NCI-H187 (cell line): ENCODE measurements around the gene PTPN18.
"Not testable (repeated sequence)": the region's sequence is repeated elsewhere in the genome, so short reads cannot be mapped to it uniquely, and the experiment has no call there.

ENCODE experiments used
- DNase-seq, 2 experiments: peaks; one replicate each; lab custom pipeline; 2025; lab: John Stamatoyannopoulos, UW

Gene PTPN18

DNA sequence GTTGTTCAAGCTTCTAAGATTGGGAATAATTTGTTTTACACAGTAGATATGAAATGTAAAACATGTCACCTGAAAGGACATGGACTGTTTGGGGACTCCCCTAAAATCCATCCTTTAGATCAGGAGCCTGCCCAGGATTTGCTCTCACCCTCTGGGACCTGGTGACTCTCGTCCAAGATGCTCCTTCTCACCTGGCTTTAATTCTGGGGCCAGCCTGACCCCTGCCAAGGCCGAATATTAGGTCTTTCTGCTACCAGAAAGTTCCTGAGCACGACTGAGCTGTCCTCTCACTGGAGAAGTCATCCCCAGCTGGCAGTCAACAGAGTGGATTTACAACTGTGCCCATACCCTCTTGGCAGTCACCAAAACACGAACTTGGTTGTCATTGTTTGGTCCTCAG lies 25.3 kb downstream of the PTPN18 start:
- no peak for DNase-seq

DNA sequence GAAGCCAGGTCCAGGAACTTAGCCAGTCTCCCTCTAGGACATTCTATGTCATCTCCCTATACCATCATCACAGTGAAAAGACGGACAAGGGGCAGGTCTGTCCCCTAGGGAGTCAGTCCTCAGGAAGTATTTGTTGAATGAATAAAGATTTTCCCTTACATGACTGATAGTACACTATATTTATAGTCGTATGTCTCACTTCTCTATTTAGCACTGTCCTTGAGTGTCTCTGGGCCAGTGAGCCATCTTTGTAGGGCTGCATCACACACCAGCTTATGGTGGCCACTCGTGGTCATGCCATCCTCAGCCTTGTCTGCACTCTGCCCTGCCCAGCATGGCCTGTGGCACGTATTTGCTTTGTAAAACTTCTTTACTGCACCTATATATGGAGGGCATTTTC lies 25.8 kb downstream of the PTPN18 start:
- DNase-seq: no peak

DNA sequence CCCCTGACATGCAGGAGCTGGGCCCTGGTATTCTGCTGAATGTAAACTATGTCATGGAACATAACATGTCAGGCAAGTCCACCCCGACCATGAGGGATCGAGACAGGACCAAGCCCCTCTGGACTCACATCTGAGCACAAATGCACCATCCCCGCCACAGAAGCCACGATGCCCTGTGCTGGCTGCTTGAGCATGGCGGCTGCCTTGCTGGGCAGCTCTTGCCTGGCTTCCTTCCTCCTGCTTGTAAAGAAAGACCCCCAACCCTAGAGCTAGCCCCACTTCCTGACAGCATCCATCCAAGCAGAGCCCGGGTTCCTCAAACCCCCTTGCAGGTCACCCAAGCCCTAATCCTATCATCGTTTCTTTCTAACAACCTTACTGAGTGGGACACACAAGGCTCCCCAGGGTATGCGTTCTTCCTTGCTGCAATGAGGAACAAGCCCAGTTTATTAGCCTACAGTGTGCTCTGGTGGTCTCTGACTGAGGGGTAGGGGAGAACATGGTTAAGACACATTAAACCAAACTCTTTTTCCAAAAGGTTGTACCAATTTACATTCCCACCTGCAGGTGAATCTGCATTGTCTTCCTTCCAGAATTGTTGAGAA lies 26.6 kb downstream of the PTPN18 start:
- no peak for DNase-seq

DNA sequence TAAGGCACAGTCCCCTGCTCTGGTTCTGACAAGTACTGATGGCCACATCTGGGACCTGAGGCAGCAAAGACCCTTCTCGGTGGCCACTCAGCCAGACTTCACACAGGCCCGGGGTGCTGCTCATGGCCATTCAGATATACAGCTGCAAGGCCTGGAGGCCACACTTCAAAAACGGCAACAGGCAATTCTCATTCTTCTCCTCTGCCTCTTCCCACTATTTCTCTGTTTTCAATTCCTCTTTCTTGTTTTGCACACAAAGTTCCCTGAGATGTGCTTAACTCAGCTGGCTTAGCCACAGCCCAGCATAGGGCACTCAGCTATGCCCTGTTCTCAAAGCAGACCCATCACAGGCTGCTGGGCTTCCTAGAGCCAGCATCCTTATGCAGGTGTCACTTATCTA lies 29.9 kb downstream of the PTPN18 start:
- DNase-seq: no peak

DNA sequence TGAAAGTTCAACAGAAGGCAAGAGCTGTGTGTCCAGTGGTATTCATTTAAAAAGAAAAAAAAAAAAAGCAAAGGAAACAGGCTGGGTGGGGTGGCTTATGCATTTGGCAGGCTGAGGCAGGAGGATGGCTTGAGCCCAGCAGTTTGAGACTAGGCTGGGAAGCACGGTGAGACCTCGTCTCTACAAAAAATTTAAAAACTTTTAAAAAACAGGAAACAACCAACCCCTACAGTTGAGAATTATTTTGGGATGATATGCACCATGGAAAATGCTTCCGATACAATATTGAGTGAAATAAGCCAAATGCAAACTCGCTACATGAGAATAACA lies 31.2 kb downstream of the PTPN18 start:
- no peak for DNase-seq

DNA sequence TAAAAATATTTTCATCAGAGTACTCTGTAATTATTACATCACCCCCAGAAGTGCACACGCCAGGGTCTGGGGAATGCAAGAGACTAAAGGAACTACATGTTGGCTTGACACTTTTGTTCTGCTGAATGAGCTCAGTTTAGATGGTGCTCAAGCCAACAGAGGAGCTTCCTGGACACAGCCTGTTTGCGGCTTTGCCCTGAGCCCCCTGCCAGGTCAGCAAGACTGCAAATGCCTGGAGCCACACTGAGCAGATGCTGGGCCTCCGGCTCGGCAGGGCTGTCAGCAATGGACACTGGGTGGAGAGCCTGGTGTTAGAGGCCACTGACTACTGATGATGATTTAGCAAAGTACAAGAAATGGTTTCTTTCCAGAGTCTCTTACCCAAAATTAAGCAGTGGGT lies 31.9 kb downstream of the PTPN18 start:
- no peak for DNase-seq

DNA sequence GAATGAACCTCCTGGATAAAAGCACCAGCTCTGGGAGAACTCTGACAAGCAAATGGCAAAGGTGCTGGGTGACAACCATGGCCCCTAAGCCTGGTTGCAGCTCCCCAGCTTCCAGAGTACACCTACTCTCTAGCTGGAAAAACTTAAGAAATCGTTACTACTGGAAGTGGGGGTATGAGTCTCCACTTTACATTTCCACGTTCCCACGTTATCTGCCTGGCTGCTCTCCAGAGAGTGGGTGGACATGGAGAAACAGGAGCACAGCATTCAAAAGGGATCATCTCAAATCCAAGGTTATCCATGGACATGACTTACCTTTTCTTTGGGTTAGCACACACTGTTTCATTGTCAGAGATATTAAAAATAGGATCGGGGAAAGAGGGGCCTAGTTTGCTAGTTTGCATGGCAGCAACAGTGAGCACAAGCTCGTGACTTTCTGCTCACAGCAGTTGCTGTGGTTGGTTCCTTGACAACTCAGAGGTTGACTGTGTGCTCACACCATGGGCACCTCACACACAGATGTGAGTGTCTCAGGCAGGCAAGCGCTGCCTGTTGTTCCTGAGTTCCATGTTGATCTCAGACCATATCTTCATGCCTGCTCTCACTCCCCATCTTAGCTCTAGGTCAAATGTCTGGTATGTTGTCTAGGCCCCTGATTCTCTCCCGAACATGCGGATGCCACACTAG lies 32.5 kb downstream of the PTPN18 start:
- no peak for DNase-seq

- no peak for DNase-seq
Measured at GRCh38 chr2:130389358-130389757, 33.5 kb downstream of the PTPN18 start.

- DNase-seq: no peak
Measured at GRCh38 chr2:130389783-130390182, 33.9 kb downstream of the PTPN18 start.

- DNase-seq: no peak
Measured at GRCh38 chr2:130390460-130391057, 34.7 kb downstream of the PTPN18 start.

GRCh38 chr2:130391058-130391871 lies 35.4 kb downstream of the PTPN18 start:
- DNase-seq: peak; percentile 34 to 38

- no peak for DNase-seq
Measured at GRCh38 chr2:130391872-130392670, 36.2 kb downstream of the PTPN18 start.

DNA sequence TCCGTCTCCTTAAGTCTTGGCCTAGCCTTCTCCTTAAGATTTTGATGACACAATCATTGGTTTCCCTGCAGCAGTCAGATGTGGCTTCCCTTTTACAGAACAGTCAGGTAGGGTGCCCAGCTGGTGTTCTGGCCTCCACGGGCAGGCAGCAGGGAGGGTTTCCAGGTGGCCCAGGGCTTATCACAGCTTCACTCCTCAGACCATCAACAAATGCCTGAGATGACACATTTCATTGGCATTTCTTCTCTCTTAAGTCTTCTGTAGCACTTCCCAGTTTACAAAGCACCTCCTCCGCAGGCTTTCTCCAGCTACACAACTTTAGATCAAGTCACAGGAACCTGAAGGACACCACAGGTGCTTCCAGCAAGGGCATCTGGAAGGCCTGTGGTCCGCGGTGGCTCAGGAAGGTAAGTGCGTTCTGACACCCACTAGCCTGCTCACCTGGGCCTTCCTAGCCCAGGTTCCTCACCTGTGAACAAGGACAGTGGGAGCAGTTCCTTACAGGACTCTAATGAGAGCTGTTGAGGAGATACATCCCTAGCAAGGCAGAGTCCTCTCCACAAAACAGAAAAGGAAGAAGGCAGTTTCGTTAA lies 37.6 kb downstream of the PTPN18 start:
- no peak for DNase-seq

- not testable (repeated sequence) for DNase-seq
Measured at GRCh38 chr2:130406280-130406679, 50.4 kb downstream of the PTPN18 start.

DNA sequence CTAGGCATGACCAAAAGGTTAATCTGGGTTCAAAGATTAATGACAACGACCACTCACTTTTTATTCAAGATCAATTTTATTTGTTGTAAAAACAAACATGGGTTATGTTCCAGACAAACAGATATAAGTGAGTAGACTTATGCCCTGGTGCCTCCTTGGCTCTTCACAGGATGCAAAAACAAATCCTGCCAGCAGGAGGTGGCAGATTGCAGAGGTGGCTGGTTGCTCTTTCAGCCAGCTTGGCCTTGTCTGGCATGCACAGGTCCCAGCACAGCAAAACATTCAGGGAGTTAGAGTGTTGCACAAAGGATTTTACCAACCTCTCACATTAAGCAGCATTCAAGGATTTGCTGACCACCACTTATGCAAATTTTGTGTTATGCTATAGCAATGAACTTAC lies 60.8 kb downstream of the PTPN18 start:
- not testable (repeated sequence) for DNase-seq

DNA sequence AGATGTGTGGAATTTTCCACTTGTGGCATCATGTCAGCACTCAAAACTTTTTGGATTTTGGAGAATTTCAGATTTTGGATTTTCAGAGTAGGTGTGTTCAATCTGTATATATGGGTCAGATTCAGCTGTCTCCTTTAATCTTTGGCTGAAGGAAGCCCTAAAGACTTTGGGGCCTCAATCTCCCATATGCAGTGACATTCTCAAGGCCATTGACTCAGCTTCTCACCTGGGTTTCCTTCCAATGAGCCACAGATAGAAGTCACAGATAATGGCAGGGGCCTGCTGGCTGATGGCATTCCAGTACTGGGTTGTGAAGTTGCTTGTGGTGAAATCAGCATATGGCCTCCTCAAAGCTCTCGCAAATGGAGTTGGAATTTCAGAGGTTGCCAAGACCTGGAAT lies 63.0 kb downstream of the PTPN18 start:
- DNase-seq: not testable (repeated sequence)
